ENCODE data around the gene LACRT.
A peak's percentile ranks its signal among the peaks of the same experiment; 100 is the strongest.

LACRT gene

GRCh38 chr12:54601841-54602240 is 32.9 kb downstream of the LACRT start:
- H3K27ac ChIP-seq = no peak overlapping the region
- no peak for TF ChIP-seq ZFX (IDR thresholded peaks at IDR 0.05)

DNA sequence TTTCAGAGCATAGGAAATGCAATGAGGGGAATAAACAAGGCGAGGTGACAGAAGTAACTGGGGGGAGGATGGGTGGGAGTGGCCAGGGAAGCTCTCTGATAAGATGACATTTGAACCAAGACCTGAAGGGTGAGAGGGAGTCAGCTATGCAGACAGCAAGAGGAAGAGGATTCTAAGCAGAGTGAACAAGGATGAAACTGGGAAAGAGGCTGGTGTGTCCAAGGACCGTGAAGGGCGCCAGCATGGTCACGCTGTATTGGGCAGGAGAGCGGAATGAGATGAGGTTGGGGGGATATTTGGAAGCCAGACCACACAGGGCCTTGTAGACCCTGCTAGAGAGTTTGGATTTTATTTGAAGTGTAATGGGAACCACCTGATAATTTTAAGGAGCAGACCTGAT is 35.7 kb downstream of the LACRT start:
- no peak overlapping the region for H3K27ac ChIP-seq
- no peak for TF ChIP-seq CTCF (conservative IDR thresholded peaks at IDR 0.05)
- no peak for TF ChIP-seq ZFX (IDR thresholded peaks at IDR 0.05)

DNA sequence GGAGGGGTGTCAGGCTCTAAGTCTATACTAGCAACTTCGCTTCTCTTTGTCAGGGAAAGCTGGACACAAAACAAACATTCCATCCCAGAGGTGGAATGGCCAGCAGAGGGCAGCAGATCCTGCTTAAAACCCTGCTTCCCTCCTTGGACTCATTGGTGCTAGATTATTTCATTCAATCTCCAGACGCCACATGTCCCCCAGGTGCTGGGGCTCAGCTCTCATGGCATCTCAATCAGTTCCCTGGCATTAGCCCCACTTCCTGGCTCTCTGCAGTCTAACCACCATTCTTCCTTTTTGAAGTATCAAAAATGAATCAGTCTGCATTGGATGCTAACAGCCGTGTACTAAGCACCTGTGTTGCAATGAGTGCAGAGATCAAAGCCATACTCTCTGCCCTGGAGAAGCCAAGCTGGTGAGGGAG is 38.2 kb downstream of the LACRT start:
- H3K27ac ChIP-seq = no peak overlapping the region
- TF ChIP-seq ZFX (IDR thresholded peaks at IDR 0.05) = no peak
- peak; percentile 97 for TF ChIP-seq CTCF (conservative IDR thresholded peaks at IDR 0.05)

- TF ChIP-seq ZFX (IDR thresholded peaks at IDR 0.05) (no peak), CTCF (conservative IDR thresholded peaks at IDR 0.05) (no peak)
- H3K27ac ChIP-seq = no peak overlapping the region
Observed at GRCh38 chr12:54595471-54595870, 39.2 kb downstream of the LACRT start.

- no peak for TF ChIP-seq ZFX (IDR thresholded peaks at IDR 0.05)
- no peak for TF ChIP-seq CTCF (conservative IDR thresholded peaks at IDR 0.05)
- no peak overlapping the region for H3K27ac ChIP-seq
Observed at GRCh38 chr12:54593725-54594124, 41.0 kb downstream of the LACRT start.

DNA sequence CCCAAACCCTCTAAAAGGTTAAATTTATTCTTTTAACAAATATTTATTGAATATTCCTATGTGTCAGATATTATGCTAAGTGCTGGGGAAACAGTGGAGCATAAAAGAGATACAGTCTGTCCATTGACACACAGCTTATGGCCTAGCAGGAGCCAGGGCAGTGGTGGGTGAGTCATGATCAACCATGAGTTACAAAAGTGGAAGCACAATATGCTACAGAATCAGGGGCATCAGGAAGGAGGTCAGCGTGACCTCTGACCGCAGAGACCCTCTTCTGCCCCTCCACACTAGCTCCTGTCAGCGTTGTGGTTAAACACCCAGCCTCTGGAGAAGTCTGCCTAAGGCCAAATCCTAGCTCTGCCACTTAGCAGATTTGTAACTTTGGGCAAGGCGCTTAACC is 41.6 kb downstream of the LACRT start:
- no peak for TF ChIP-seq ZFX (IDR thresholded peaks at IDR 0.05)
- TF ChIP-seq CTCF (conservative IDR thresholded peaks at IDR 0.05) = no peak

GRCh38 chr12:54592316-54592715 is 42.4 kb downstream of the LACRT start:
- no peak for TF ChIP-seq CTCF (conservative IDR thresholded peaks at IDR 0.05)
- TF ChIP-seq ZFX (IDR thresholded peaks at IDR 0.05) = no peak
- no peak overlapping the region for H3K27ac ChIP-seq

More for the DNA sequence above, 41.6 kb downstream of the LACRT start:
- no peak overlapping the region for H3K27ac ChIP-seq

- no peak for TF ChIP-seq ZFX (IDR thresholded peaks at IDR 0.05)
- no peak for TF ChIP-seq CTCF (conservative IDR thresholded peaks at IDR 0.05)
- H3K27ac ChIP-seq = no peak overlapping the region
Observed at GRCh38 chr12:54590978-54591591, 43.6 kb downstream of the LACRT start.

Measured in C4-2B (cell line).